Hematopoietic multipotent progenitor cell (in vitro differentiated cells): ENCODE measurements around the gene RNF7. TPM values are rescaled to one million over a fixed set of nuclear protein-coding genes. Genes with fewer than 3 reads are reported as not detected.
A peak's percentile ranks its signal among the peaks of the same experiment; 100 is the strongest.
"Not testable (repeated sequence)": the region's sequence is repeated elsewhere in the genome, so short reads cannot be mapped to it uniquely, and the experiment has no call there.

Experiments used
- DNase-seq, 3 donors: peaks; one replicate each; pipeline ENCODE4 v3.0.0-alpha.2; 2011 to 2015; ENCODE audit warnings: low read depth in 2 of 3, low spot score in 2 of 3
- total RNA-seq: library from RNA; depleted of rRNA; stranded (reverse); fragments of >200 nt; gene quantifications from one replicate; pipeline ENCODE4 v1.2.3, GENCODE V29; 2012

Gene RNF7
- total RNA-seq, 1 donor: 42.3 TPM

DNA sequence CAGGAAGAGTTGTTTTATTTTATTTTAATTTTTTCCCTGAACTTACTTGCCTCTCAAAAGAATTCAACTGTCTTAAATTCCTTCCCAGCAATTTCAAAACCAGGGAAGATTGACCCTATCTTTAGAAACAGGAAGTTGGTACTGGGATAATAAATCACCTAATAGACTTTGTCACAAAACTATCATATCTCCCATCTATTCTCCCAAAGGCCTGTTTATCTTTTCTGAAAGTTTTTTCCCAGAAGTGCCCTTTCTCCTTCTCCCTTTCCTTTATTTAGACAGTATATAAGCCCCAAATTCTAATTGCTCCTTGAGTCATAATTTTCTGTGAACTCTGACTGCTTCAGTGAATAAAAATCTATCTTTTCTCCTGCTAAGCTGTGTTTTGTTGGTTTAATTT, 2.9 kb upstream of the RNF7 start:
- no peak for DNase-seq

DNA sequence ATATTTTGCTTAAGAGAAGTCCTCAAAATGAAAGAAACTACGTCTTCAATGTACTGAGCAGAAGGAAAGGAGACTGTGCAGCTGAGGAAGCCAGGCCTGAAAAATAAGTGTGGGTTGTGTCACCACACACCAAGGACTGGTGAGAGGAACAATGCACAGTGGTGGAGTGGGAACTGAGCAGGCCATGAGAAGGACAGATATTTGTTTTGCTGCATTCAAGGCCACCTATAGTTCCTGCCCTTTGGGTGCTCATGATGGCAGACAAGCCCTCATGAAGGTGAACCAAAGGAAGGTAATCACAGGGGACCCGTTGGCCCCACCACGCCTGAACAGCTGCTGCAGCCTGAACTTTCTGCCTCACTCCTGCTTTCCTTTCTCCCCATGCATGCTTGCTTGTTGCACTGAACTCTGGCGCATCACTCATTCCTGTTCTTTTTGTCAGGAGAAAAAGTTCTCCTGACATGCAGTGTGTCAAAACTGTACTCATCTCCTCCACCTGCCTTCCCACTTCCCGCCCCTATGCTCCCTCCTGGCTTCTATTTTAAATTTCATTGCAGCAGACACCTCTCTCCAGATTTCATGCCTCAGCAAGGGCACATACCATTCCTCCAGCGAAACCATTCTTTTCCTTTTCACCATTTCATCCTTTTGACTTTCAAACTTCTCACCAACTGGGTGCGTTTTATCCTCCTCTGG, 2.2 kb upstream of the RNF7 start:
- DNase-seq: no peak

DNA sequence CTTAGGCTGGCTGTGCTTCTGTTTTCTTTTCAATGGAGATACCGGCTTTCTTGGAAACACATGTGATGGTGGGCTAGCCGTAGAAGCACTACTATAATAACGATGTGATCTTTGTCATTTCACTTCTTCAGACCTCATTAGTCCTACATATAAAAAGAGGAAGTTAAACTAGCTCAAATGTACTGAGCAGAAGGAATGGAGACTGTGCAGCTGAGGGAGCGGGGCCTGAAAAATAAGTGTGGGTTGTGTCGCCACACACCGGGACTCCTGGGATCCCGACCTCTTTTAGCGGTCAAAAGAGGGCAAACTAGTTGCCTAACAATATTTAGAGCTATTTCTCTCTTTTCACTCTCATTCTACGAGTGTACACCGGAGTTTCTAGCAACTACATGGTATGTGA, 1.0 kb upstream of the RNF7 start:
- peak in 2 of 3 donors; percentile 17 to 40 for DNase-seq

DNA sequence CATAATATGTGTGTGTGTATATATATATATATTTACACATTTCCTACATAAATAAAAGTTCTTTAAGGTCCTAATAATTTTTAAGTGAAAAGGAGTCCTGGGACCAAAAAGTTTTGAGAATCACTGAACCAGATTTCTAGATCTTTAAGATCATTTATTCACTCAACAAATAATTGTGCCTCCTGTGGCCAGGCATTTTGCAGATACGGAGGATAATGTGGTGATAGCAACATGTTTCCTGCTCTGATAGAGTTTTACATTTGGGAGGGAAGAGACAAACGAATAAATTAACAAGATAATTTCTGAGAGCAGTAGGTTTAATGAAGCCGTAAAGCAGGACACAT, 448 bp upstream of the RNF7 start:
- no peak for DNase-seq

DNA sequence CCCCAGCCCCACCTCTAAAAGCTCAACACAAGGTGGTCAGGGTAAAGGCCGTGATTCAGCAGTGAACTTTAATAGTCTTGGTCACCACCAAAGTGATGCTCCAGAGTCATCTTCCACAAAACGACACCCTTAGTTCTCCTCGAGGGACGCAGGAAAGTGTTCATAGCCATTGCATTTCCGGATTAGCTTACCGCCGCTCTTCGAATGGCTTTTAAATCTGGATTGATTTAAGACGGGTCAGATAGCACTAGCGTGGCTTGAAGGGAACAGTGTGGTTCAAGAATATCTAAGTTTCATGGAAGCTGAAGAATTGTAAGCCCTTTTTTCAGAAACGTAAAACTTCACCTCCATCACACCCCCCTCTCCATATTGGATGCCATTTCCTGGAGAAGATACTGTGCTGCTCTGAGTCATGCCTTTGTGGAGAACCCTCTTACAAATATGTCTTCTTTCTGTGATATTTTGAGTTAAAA, 829 bp downstream of the RNF7 start:
- peak; percentile 14 to 58 (median 51) for DNase-seq

DNA sequence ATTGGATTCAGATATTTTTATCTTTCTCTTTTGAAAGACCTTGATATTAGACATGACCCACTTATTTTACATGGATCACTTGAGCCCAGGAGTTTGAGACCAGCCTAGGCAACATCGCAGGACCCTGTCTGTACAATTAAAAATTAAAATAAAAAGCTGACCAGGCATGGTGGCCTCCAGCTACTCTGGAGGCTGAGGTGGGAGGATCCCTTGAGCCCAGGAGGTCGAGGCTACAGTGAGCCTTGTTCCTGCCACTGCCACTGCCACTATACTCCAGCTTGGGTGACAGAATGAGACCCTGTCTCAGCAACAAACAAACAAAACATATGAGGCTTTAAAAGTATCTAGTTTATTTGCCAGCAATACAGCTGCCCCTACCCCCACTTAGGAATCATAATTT, 1.6 kb downstream of the RNF7 start:
- no peak for DNase-seq

DNA sequence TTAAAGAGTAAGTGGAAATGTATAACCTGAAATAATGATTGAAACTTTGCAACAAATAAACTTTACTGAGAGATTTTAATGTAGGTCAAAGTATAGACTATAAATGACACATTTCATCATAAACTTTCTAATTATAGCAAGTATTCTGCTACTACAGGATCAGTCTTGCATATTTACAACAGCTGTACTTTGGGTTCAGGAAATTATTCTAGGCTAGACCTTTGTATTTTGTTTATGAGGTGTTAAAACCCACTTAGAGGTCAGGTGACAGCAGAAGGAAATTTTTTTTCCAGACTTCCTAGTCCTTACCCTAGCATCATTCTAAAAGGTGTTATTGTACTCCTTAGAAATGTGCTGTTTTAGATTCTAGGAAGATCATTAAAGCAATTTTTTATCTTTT, 2.3 kb downstream of the RNF7 start:
- no peak for DNase-seq

DNA sequence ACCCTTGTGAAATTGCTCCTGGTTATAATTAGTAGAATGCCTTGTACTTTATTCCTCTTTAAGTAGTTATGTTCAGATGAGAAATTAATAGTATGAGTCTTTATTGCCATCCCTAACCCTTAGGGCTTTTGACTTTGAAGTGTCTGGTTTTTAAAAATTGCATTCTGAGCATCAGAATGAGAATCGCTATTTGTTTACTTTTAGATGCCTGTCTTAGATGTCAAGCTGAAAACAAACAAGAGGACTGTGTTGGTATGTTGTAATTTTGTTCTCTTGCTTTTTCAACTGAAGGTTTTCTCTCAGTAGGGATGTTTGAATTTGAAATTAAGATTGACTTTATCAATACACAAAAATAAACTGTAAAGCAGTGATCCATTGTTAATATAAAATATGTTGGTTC, 5.2 kb downstream of the RNF7 start:
- DNase-seq: no peak

DNA sequence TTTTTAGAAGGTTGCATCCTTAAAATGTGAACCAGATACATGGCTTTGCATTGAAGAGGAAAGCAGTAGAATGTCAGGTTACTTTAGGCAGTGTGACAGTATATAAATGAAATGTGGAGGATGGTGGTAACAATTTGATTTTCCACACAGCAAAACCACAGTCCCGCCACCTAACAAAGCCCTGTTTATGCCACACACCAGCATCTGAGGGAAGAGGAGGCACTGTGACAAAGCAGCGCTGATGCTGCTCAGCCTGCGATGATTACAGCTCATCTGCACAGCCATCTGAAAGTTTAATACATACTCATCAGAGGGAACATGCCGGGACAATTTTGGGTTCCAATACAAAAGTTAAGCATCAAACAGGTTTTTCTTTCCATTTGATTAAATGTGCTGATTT, 8.9 kb downstream of the RNF7 start:
- no peak for DNase-seq

DNA sequence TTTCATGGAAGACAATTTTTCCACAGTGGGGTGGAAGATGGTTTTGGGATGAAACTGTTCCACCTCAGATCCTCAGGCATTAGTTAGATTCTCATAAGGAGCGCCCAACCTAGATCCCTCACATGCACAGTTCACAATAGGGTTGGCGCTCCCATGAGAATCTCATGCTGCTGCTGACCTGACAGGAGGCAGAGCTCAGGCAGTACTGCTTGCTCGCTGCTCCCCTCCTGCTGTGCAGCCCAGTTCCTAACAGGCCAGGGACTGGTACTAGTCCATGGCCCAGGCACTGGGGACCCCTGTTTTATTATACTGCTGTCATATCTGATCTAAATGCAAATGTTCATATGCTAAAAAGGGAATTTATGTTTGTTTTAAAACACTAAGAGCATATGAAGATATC, 15.3 kb downstream of the RNF7 start:
- no peak for DNase-seq

DNA sequence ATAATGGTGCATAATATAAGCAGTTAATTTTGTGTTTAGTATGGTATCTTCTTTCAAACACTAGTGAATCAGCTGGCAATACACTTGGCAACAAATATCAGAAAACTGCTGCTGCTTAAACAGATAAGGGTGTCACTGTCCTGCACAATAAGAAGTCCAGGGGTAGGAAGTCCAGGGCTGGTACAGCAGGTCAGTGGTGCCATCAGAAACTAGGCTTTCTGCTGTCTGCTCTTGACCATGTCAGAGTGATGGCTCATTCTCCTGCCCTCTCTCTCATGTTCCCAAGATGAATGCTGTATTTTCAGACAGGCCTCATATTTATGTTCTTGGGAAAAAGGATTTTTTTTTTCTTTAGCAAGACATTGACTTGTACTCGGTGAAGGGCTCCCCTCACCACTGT, 15.9 kb downstream of the RNF7 start:
- no peak for DNase-seq

DNA sequence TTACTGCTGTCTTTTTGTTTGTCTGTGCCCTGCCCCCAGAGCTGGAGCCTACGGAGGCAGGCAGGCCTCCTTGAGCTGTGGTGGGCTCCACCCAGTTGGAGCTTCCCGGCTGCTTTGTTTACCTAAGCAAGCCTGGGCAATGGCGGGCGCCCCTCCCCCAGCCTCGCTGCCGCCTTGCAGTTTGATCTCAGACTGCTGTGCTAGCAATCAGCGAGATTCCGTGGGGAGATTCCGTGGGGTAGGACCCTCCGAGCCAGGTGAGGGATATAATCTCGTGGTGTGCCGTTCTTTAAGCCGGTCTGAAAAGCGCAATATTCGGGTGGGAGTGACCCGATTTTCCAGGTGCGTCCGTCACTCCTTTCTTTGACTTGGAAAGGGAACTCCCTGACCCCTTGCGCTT, 24.5 kb downstream of the RNF7 start:
- not testable (repeated sequence) for DNase-seq

DNA sequence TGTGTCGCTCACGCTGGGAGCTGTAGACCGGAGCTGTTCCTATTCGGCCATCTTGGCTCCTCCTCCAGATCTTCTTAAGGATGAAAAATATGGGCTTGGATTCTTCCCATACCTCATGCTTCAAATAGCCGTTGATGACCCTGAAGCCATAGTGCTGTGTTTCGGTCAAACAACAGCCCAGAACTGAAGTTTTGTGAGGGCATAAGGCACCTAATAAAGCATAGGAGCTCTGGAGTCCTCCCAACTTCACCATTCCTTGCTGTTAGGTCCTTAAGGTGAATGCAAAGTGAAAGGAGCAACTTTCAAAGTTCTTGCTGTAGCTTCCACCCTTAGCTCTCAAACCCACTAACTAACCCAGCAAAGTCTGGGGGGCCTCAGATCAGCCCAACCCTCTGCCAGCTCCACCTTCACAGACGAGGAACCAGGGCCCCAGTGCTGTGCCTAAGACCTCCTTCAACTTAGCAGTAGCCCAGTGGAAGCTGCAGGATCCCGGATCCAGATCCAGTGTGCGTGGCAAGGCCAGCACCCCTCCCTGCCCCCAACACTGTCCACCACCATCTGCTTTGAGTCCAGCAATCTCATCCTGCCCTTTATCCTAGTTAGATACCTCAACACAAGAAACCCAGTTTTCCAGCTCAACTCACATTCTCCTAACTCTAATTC, 25.1 kb downstream of the RNF7 start, which contains the start of gene GRK7:
GRK7 (plus strand) TSS at position 321 of the 663 bp plus-strand sequence. CDS start 14,877 bp downstream, outside the sequence.
- DNase-seq: no peak

DNA sequence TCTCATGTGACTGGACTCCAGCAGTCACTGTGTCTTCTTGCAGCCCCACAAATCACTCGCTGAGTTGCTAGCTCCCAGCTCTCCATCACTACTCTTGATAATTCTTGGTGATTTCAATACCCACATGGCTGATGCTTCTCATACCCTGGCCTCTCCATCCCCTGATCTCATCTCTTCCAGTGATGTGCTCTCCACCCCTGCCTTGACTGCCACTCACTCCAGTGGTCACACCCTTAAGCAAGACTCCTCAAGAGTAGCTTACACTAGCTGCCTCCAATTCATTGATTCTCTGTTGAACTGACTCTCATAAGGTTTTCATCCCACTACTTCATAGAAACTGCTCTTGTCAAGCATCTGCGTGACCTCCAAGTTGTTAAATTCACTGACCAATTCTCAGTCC, 25.9 kb downstream of the RNF7 start:
- no peak for DNase-seq

DNA sequence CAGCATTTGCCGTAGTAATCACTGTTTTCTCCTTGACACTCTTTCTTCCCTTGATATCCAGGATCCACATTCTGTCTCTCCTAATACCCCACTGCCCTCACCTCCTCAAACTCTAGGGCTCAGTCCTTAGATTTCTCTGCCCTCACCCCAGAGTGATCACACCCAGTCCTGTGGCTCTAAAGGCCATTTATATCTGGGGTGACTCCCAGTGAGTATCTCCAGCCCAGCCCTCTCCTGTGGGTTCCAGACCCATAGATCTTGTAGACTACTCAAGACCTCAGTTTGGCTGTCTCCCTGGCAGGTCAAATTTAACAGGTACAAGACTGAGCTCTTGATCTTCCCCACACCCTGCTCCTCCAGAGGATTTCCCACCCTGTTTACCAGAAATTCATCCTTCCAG, 26.4 kb downstream of the RNF7 start:
- no peak for DNase-seq

DNA sequence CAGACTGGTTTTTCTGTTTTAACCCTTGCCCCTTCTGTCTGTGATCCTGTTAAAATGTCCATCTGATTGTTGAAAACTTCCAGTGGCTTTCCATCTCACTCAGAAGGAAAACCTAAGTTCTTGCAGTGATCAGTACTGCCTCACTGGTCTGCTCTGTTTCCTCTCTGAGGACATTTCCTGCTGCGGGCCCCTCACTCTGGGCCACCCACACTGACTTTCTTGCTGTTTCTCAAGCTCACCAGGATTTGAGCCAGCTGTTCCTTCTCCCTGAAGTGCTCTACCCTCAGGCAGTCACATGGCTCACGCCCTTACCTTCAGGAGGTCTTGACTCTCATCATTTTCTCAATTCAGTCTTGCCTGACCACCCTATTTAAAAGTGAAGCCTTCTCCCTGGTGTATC, 26.9 kb downstream of the RNF7 start:
- DNase-seq: no peak

DNA sequence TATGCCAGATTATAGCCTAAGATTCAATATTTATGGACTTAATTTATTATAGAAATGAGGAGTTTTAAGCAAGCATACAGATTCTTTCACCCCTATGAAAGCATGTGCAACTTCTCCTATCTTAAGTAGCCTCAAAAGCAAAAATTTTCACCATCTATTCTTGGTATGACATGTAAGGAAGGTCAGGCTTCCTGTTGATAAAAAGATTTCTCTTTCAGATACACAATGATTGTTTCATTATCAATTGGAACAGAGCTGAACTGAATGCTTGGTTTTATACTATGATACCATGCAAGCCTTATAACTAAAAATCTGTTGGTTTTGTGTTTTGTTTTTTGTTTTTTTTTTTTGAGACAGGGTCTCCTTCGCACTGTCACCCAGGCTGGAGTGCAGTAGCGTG, 29.0 kb downstream of the RNF7 start:
- DNase-seq: peak in 2 of 3 donors; percentile 35 to 75

DNA sequence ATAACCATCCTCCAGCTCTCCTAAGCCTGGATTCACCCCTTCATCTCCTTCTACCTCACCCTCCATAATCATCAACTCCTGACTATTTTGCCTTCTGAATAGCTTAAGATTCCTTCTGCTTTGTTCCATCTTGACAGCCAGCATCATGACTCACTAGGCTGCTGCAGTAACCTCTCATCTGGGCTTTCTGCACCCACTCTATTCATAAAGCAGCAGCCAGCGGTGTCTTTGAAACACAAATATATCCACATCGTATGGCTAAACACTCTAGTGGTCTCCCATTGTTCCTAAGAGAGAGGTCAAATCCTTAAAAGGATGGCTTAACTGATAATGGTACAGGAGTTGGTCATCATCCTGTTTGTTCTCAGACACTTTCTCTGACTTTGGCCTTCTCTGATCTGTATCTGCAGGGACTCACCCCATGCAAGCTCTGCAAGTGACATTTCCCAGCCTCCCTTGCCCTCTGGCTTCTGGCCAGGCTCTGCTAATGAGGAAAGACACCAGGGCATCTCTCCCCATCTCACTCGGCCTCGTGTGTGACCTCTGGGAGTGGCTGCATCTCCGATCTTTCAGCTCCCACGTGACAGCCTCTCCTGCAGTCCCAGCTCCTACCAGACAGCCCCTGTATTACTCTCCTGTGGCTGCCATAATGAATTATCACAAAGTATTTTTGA, 31.3 kb downstream of the RNF7 start:
- no peak for DNase-seq

DNA sequence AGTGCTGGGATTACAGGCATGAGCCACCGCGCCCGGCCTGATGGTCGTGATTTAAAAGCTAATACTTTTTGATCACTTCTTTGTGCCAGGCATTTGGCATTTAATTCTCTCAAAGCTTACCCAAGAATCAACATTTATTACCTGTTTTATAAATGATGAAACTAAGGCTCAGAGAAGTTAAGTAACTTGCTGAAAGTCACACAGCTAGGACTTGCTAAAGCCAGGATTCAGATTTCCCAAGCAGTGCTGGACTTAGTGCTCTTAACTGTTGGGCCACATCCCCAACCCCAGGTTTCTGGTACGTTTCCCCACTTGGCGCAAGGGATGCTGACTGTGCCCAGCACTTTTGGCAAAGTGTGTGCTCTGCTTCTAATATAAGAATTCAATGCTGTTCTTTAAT, 35.6 kb downstream of the RNF7 start:
- no peak for DNase-seq

DNA sequence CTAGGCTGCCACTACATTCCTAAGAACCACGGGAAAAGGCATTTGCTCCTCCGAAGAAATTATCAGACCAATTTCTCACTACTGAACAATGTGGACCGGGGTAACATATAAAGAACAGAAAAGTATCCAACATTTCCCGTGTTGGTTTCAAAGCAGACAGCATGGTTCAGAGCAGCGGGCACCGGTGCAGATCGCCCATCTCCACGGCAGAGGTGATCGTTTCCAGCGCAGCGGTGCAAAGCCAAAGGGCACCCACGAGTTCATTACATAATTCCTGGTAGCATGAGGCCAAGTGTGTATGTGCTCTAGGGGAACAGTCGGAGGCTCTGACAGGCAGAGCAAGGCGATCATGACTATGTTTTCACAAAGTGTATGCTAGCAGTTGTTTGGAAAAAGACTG, 38.3 kb downstream of the RNF7 start:
- DNase-seq: no peak

DNA sequence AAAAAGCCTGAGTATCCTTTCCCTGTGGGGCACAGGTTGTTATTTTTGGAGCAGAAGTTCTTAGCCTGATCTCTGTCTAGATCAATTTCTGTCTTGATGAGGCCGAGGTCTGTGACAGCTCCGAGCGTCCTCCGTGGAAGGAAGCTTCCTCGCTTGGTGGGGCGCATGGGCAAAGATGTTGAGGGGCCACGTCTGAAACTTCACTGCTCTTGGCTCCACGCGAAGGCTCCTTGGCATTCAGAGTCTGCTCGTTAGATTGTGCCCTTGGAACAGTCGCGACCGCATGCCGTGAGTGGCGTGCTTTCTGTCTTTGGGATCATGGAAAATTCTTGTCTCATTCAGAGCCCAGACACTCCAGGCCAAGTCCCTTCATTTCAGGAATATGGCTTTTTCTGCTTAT, 38.8 kb downstream of the RNF7 start:
- DNase-seq: no peak
